Cerebellar nuclear complex (tissue), 1 donor: ENCODE results near the gene AGAP1.

Experiments
- DNase-seq, 2 experiments: peaks; one replicate each; lab custom pipeline; 2025; lab: John Stamatoyannopoulos, UW

Gene AGAP1

GRCh38 chr2:236171181-236171679, 677.4 kb downstream of the AGAP1 start:
- DNase-seq = no peak

DNA sequence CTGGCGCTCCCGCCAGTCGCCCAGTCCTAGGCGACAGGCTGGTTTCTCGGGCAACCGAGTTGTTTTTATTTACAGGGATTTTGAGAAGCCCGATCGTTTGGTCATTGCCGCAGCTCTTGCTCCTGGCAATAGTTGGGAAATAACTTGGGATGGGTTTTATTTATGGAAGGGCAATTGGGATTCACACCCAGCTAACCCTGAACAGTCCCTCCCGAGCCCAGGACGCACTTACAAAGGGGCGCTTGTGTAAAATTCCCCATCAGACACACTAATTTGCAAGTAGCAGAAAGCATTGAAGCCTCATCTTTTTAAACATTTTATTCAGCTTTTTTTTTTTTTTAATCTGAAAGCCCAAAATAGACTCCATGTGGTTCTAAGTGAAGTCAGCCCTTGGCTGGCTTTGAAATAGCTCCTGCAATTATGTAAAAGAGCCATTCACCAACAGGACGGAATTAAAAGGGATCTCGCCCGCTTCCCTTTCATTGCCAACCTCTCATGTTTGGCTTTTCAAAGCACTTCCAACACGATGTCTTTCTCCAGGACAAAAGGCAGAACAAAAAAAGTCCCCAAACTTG, 677.9 kb downstream of the AGAP1 start:
- no peak for DNase-seq

- DNase-seq = no peak
Measured at GRCh38 chr2:236172255-236173035, 678.6 kb downstream of the AGAP1 start.

DNA sequence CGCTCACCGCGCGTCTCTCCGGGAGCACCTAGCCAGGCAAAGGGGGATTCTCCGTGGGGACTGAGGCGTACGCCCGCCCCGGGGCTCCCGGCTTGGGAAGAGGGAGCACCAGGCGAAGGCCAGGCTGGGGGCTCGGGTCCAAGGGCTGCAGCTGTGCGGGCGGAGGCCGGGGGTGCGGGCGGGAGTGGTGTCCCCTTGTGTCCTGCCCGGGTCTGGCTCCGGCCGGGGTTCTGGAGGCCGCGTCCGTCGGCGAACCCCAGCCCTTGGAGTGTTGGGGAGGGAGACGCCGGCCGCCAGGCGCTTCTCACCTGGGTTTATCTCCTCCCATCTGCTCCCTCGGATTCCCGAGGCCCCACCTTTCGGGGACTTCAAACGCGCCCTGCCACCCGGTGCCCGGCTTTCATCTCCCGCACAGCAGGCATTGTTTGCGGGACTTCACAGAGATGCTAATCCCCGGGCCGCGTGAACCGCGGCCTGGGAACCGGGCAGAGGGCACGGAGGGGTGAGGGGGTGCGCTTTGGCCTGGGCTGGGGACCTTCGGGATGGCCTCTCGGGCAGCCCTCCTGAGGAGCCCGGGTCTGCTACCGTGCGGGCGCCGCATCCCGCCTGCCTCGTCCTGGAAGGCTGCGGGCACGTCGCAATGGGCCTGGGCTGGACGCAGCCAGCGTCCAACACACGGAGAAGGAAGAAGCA, 679.3 kb downstream of the AGAP1 start:
- no peak for DNase-seq

- no peak for DNase-seq
Measured at GRCh38 chr2:236173729-236174607, 680.1 kb downstream of the AGAP1 start.

DNA sequence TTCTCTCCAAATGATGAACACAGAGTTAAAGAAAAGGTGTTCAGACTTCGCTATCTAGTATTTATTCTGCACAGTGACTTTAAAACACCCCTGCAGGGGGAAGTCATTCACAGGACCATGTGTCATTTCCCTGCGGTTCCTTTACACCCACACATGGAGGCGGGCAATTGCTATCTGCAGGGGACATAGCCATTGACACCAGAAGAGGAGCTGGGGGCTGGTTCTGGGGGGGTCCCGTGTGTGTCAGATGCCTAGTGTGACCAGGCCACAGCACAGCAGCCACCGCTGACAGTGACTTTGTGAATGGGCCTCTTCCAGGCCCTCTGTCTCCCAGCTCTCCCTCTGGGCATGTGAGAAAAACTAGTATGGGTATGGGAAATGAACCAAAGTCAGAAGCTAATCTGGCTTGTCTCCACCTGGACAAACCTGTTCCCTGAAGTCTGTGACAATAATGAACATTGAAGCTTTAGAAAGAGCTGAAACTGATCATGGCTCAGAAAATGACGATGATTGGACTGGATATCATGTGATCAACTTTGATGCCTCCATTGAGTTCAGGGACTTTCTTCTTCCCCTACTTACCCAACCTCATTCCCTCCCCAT, 681.8 kb downstream of the AGAP1 start:
- DNase-seq = no peak

GRCh38 chr2:236176417-236176816, 682.6 kb downstream of the AGAP1 start:
- DNase-seq = no peak

GRCh38 chr2:236176951-236177350, 683.1 kb downstream of the AGAP1 start:
- DNase-seq = no peak

- DNase-seq = no peak
Measured at GRCh38 chr2:236177604-236177966, 683.7 kb downstream of the AGAP1 start.

GRCh38 chr2:236177967-236178889, 684.4 kb downstream of the AGAP1 start:
- DNase-seq = no peak

GRCh38 chr2:236178890-236179235, 685.0 kb downstream of the AGAP1 start:
- DNase-seq = no peak

DNA sequence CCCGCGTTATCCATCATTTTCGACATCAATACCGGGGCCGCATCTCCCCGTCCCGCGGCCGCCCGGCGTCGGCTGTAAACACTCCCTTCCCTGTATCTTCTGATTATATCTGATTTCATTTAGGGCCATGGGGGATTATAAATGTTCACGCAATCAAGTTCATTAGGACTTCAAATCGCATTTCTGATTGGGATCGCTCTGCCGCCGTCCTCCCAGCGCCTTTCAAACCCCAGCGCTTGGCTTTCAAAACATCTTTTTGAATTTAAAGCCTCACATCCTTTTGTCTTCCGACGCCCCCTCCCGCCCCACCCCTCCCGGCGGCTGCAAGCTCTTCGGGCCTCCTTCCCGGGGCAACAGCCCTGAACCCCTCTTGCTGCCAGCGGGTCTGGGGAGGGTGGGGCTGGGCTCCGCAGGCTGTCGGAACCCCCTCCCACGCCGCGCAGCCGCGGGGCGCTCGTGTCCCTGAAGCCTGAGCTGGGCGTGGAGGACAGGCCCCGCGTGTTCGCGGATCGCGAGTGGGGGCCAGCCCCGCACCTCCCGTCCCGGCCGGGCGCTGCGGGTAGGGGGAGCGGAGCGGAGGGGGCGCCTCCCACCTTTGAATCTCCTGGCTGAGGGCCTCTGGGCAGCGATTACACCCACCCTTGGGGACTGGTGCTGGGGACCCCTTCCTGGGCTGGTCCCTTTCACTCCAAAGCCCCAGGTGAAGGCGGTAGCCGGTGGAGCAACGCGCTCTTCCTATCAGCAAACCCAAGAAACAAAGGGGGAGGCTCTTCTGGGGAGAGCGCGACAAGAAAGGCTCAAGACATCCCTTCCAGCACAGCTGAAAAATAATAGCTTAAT, 685.6 kb downstream of the AGAP1 start:
- DNase-seq = no peak

- DNase-seq = no peak
Measured at GRCh38 chr2:236180076-236180816, 686.4 kb downstream of the AGAP1 start.

DNA sequence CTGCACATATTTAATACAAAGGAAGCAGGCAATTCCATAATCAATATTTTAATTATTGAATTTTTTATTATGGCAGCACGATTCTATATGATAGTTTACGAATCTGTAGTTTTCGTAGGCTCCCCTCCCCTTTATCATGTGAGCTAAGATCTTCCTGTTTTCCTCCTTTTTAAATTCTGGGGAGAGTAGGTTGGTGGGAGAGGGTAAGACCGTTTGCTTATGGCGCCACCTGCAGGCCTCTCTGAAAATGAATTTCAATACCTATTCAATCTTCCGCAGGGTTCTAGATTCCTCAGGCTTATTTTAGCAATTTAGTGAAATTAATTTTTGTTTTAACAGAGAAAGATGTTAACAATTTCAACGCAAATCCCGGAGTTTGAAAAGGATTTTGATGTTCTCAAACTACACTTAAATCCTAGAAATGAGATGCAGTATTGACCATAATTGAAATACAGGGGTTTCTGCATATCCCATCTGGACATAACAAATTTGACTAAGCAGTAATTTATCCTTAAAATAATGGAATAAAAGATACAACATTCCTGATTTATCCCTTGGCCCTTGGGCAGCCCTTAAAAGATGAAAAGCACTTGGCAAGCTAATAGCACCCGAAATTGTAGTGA, 687.1 kb downstream of the AGAP1 start:
- DNase-seq = no peak
